Trophoblast cell (in vitro differentiated cells and primary cell): ENCODE measurements around the gene GPX6.

ENCODE experiments used
- DNase-seq, 2 donors: peaks; one replicate each; pipeline ENCODE4 v3.0.0-alpha.2; 2016
- H2AFZ ChIP-seq: 2 replicates; pipeline ENCODE4 v1.6.1; 2013; ENCODE audit warnings: low read length, moderate library complexity, mild to moderate bottlenecking; ENCODE audit not compliant: insufficient read depth, poor library complexity
- H2AK5ac ChIP-seq: 2 replicates; pipeline ENCODE4 v1.6.1; 2013; ENCODE audit warnings: mild to moderate bottlenecking, low read length
- H2BK120ac ChIP-seq: 2 replicates; pipeline ENCODE4 v1.6.1; 2013; ENCODE audit warnings: low read length, mild to moderate bottlenecking, moderate library complexity; ENCODE audit not compliant: insufficient read depth, poor library complexity
- H2BK12ac ChIP-seq: 2 replicates; pipeline ENCODE4 v1.6.1; 2013; ENCODE audit warnings: mild to moderate bottlenecking, low read length, moderate library complexity
- H2BK5ac ChIP-seq: 2 replicates; pipeline ENCODE4 v1.6.1; 2013; ENCODE audit warnings: low read length, low read depth, moderate library complexity, mild to moderate bottlenecking; ENCODE audit not compliant: poor library complexity
- H3K14ac ChIP-seq: 2 replicates; pipeline ENCODE4 v1.6.1; 2013; ENCODE audit warnings: mild to moderate bottlenecking, low read length
- H3K18ac ChIP-seq: 2 replicates; pipeline ENCODE4 v1.6.1; 2013; ENCODE audit warnings: mild to moderate bottlenecking, low read length
- H3K23ac ChIP-seq: 2 replicates; pipeline ENCODE4 v1.6.1; 2013; ENCODE audit warnings: low read length
- H3K27ac ChIP-seq: 2 replicates; pipeline ENCODE4 v1.5.1; 2013; ENCODE audit warnings: low read depth, mild to moderate bottlenecking, inconsistent platforms, low read length, moderate library complexity
- H3K27me3 ChIP-seq: 2 replicates; pipeline ENCODE4 v1.6.1; 2013; ENCODE audit warnings: inconsistent platforms, mild to moderate bottlenecking, low read length, moderate library complexity; ENCODE audit not compliant: insufficient read depth
- H3K36me3 ChIP-seq, 2 experiments: 1 replicate in 1 of 2; 2 replicates in 1 of 2; pipeline ENCODE4 v1.6.1; 2013; ENCODE audit warnings: low read length in 2 of 2, mild to moderate bottlenecking in 2 of 2, moderate library complexity in 1 of 2; ENCODE audit not compliant: insufficient read depth in 2 of 2, control insufficient read depth in 1 of 2
- H3K4ac ChIP-seq: 2 replicates; pipeline ENCODE4 v1.6.1; 2013; ENCODE audit warnings: low read depth, mild to moderate bottlenecking, low read length, moderate library complexity
- H3K4me1 ChIP-seq, 2 experiments: 1 replicate in 1 of 2; 2 replicates in 1 of 2; pipeline ENCODE4 v1.6.1; 2013; ENCODE audit warnings: low read length in 2 of 2, mild to moderate bottlenecking in 2 of 2, moderate library complexity in 1 of 2; ENCODE audit not compliant: insufficient read depth in 2 of 2, control insufficient read depth in 1 of 2
- H3K4me2 ChIP-seq: 2 replicates; pipeline ENCODE4 v1.6.1; 2013; ENCODE audit warnings: inconsistent platforms, mild to moderate bottlenecking, low read length, moderate library complexity
- H3K4me3 ChIP-seq: 2 replicates; pipeline ENCODE4 v1.5.1; 2013; ENCODE audit warnings: mild to moderate bottlenecking, low read depth, low read length, inconsistent platforms
- H3K79me1 ChIP-seq: one replicate; pipeline ENCODE4 v1.6.1; 2013; ENCODE audit warnings: low read length
- H3K79me2 ChIP-seq: 2 replicates; pipeline ENCODE4 v1.6.1; 2013; ENCODE audit warnings: low read length, mild to moderate bottlenecking; ENCODE audit not compliant: control insufficient read depth, insufficient read depth, poor library complexity
- H3K9ac ChIP-seq: 2 replicates; pipeline ENCODE4 v1.6.1; 2013; ENCODE audit warnings: mild to moderate bottlenecking, low read length
- H3K9me3 ChIP-seq: 2 replicates; pipeline ENCODE4 v1.6.1; 2013; ENCODE audit warnings: low read depth, mild to moderate bottlenecking, control low read depth, inconsistent platforms, low read length; ENCODE audit not compliant: insufficient read depth
- H4K12ac ChIP-seq: 2 replicates; pipeline ENCODE4 v1.6.1; 2013; ENCODE audit warnings: low read depth, mild to moderate bottlenecking, low read length, moderate library complexity
- H4K8ac ChIP-seq: 2 replicates; pipeline ENCODE4 v1.6.1; 2013; ENCODE audit warnings: low read depth, mild to moderate bottlenecking, low read length, moderate library complexity
- H4K91ac ChIP-seq: one replicate; pipeline ENCODE4 v1.6.1; 2013; ENCODE audit warnings: low read depth, mild to moderate bottlenecking, low read length, moderate library complexity
- WGBS: extraction: QIAGEN DNeasy Blood & Tissue Kit; methylation state at CpG from one replicate; pipeline ENCODE4 v1.1.7; 2013; ENCODE audit warnings: missing lambda C conversion rate; ENCODE audit not compliant: insufficient read length, insufficient coverage; ENCODE audit errors: extremely low coverage; 5-methylcytosine and 5-hydroxymethylcytosine counted together

GPX6 gene

DNA sequence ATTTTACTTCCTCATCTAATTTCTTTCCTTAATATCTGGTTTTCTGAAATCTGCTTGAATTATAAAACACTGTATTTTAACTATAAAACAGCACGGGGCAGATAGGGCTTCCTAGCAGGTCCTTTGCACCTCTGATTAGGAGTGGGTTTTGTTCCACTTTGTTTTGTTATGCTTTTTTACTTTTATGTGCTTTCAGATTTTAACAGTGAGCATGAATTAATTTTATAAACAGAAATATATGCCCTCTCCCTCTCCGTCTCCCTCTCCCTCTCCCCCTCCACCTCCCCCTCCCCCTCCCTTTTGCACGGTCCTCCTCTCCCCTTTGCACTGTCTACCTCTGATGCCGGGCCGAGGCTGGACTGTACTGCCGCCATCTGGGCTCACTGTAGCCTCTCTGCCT, 14.3 kb downstream of the GPX6 start:
- no peak overlapping the region for H2BK5ac ChIP-seq
- no CpG with 5 or more reads among the region's 6 CpGs for WGBS
- H3K9ac ChIP-seq = no peak overlapping the region
- peaks cover 1% of the 10 kb centered on the region for H3K9me3 ChIP-seq
- H3K18ac ChIP-seq = no peak overlapping the region
- H3K79me2 ChIP-seq = no peaks in the 10 kb centered on the region
- no peak overlapping the region for H3K4me3 ChIP-seq
- H2BK12ac ChIP-seq = no peak overlapping the region
- H3K27ac ChIP-seq = no peak overlapping the region
- no peak for DNase-seq
- no peak overlapping the region for H3K23ac ChIP-seq
- no peaks in the 10 kb centered on the region for H3K27me3 ChIP-seq
- no peak overlapping the region for H3K4me2 ChIP-seq
- H4K12ac ChIP-seq = no peak overlapping the region
- no peaks in the 10 kb centered on the region for H3K79me1 ChIP-seq
- H3K4ac ChIP-seq = no peak overlapping the region
- no peaks in the 10 kb centered on the region for H3K4me1 ChIP-seq
- no peak overlapping the region for H2AFZ ChIP-seq
- H3K36me3 ChIP-seq = no peaks in the 10 kb centered on the region
- no peak overlapping the region for H2AK5ac ChIP-seq
- no peak overlapping the region for H3K14ac ChIP-seq
- H4K8ac ChIP-seq = no peak overlapping the region
- no peak overlapping the region for H2BK120ac ChIP-seq
- no peak overlapping the region for H4K91ac ChIP-seq

DNA sequence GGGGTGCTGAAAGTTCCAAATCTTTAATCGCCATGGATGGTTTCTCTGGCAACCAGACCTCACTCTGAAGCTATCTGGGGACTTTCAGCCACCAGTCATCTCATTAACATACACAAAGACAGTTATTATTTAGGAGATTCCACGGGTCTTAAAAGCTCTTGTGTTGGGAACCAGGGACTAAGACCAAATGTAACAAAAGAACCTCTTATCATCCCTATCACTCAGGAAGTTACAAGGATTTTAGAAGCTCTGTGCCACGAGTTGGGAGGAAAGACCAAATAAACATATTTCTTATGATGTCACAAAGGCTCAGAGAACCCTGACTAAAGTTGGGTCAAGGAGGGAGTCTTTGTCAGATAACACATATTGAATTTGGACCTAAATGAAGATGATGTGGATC, 17.7 kb downstream of the GPX6 start:
- H3K4ac ChIP-seq = no peak overlapping the region
- no peaks in the 10 kb centered on the region for H3K79me1 ChIP-seq

GRCh38 chr6:28497306-28497705, 18.3 kb downstream of the GPX6 start:
- no CpG with 5 or more reads among the region's 1 CpG for whole genome bisulfite sequencing
- Histone ChIP-seq H4K91ac (no peak overlapping the region), H2BK120ac (no peak overlapping the region), H3K4me2 (no peak overlapping the region), H2AK5ac (no peak overlapping the region), H4K8ac (no peak overlapping the region), H3K14ac (no peak overlapping the region), H3K9ac (no peak overlapping the region), H3K4me3 (no peak overlapping the region), H2BK5ac (no peak overlapping the region), H4K12ac (no peak overlapping the region), H2BK12ac (no peak overlapping the region), H3K79me1 (no peaks in the 10 kb centered on the region), H3K36me3 (no peaks in the 10 kb centered on the region), H3K27me3 (no peaks in the 10 kb centered on the region), H3K23ac (no peak overlapping the region), H3K4ac (no peak overlapping the region), H3K18ac (no peak overlapping the region), H3K4me1 (no peaks in the 10 kb centered on the region), H3K79me2 (no peaks in the 10 kb centered on the region), H3K9me3 (peaks cover 1% of the 10 kb centered on the region), H2AFZ (no peak overlapping the region), H3K27ac (no peak overlapping the region)
- DNase-seq = no peak

More for the DNA sequence above, 17.7 kb downstream of the GPX6 start:
- Histone ChIP-seq H2AFZ (no peak overlapping the region), H3K9me3 (peaks cover 1% of the 10 kb centered on the region), H3K23ac (no peak overlapping the region), H2BK5ac (no peak overlapping the region), H3K4me3 (no peak overlapping the region), H3K4me1 (no peaks in the 10 kb centered on the region), H3K4me2 (no peak overlapping the region), H3K27me3 (no peaks in the 10 kb centered on the region), H3K27ac (no peak overlapping the region), H4K12ac (no peak overlapping the region), H3K79me2 (no peaks in the 10 kb centered on the region), H2AK5ac (no peak overlapping the region), H3K9ac (no peak overlapping the region), H3K36me3 (no peaks in the 10 kb centered on the region), H4K91ac (no peak overlapping the region), H3K18ac (no peak overlapping the region), H2BK12ac (no peak overlapping the region), H4K8ac (no peak overlapping the region), H3K14ac (no peak overlapping the region), H2BK120ac (no peak overlapping the region)
- WGBS = no CpG with 5 or more reads among the region's 3 CpGs
- DNase-seq = no peak

DNA sequence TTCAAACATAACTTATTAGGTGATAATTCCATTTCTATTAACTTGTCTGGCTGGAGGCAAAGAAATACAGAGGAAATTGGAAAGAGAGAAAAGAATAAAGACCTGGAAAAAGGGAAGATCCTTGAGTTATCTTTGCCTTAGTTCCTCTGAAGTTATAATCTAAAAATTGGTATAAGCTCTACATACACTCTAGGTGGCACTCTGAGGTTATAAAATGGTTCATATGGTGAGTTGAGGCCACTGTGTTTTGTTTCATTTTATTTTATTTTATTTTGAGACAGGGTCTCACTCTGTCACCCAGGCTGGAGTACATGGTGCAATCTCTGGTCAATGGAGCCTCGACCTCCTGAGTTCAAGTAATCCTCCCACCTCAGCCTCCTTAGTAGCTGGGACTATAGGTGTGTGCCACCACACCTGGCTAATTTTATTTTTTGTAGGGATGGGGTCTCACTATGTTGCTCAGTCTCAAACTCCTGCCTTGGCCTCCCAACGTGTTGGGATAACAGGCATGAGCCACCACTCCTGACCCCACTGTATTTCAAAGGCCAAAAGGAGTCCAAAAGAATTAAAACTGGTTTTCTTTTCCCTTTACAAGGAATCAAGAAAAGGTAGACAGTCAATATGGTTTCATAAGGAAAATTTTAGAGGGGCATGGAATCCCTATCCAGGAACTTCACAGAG, 19.4 kb downstream of the GPX6 start:
- no peak overlapping the region for H3K14ac ChIP-seq
- no peak overlapping the region for H2AFZ ChIP-seq
- H4K8ac ChIP-seq = no peak overlapping the region
- no peak overlapping the region for H3K27ac ChIP-seq
- H3K4me1 ChIP-seq = no peaks in the 10 kb centered on the region
- no peak for DNase-seq
- H3K36me3 ChIP-seq = no peaks in the 10 kb centered on the region
- H3K23ac ChIP-seq = no peak overlapping the region
- no peak overlapping the region for H4K12ac ChIP-seq
- no peak overlapping the region for H2AK5ac ChIP-seq
- no peaks in the 10 kb centered on the region for H3K27me3 ChIP-seq
- no peak overlapping the region for H2BK5ac ChIP-seq
- H3K4ac ChIP-seq = no peak overlapping the region
- no peaks in the 10 kb centered on the region for H3K9me3 ChIP-seq
- no peaks in the 10 kb centered on the region for H3K79me1 ChIP-seq
- H3K79me2 ChIP-seq = no peaks in the 10 kb centered on the region
- H2BK12ac ChIP-seq = no peak overlapping the region
- H3K9ac ChIP-seq = no peak overlapping the region
- H3K18ac ChIP-seq = no peak overlapping the region
- no peak overlapping the region for H3K4me3 ChIP-seq
- no peak overlapping the region for H2BK120ac ChIP-seq
- no peak overlapping the region for H4K91ac ChIP-seq
- no peak overlapping the region for H3K4me2 ChIP-seq
- WGBS = no CpG with 5 or more reads among the region's 2 CpGs
